Glutamatergic neuron (in vitro differentiated cells): Measurements from ENCODE around the gene KCNMA1. TPM values are rescaled to one million over a fixed set of nuclear protein-coding genes. Genes with fewer than 3 reads are reported as not detected.
A peak's percentile ranks its signal among the peaks of the same experiment; 100 is the strongest.

Source experiments
- DNase-seq: peaks from one replicate; pipeline ENCODE4 v3.0.0; 2022
- H3K27ac Mint-ChIP-seq: one replicate; pipeline ENCODE4 v1.8.0; 2020; ENCODE audit warnings: mild to moderate bottlenecking, mixed read lengths, inconsistent platforms; ENCODE audit not compliant: unreplicated experiment
- H3K27me3 Mint-ChIP-seq: one replicate; pipeline ENCODE4 v1.8.0; 2020; ENCODE audit warnings: mild to moderate bottlenecking, moderate library complexity, mixed read lengths, inconsistent platforms; ENCODE audit not compliant: unreplicated experiment
- H3K36me3 Mint-ChIP-seq: one replicate; pipeline ENCODE4 v1.8.0; 2020; ENCODE audit warnings: mild to moderate bottlenecking, mixed read lengths, inconsistent platforms; ENCODE audit not compliant: unreplicated experiment
- H3K4me1 Mint-ChIP-seq: one replicate; pipeline ENCODE4 v1.8.0; 2020; ENCODE audit warnings: mild to moderate bottlenecking, low read depth, mixed read lengths, inconsistent platforms; ENCODE audit not compliant: unreplicated experiment
- H3K4me3 Mint-ChIP-seq: one replicate; pipeline ENCODE4 v1.8.0; 2020; ENCODE audit warnings: mild to moderate bottlenecking, mixed read lengths, inconsistent platforms; ENCODE audit not compliant: unreplicated experiment
- H3K9me3 Mint-ChIP-seq: one replicate; pipeline ENCODE4 v1.8.0; 2020; ENCODE audit warnings: mild to moderate bottlenecking, moderate library complexity, mixed read lengths, inconsistent platforms; ENCODE audit not compliant: unreplicated experiment
- CTCF ChIP-seq: fragments of 200-600 bp; sonication (generic); IDR thresholded peaks from one replicate; pipeline ENCODE4 v1.5.0; 2021; ENCODE audit not compliant: partially characterized antibody, unreplicated experiment
- total RNA-seq: library from RNA; stranded (reverse); fragmentation: NEBNext Ultra II Directional; extraction: Animal tissue kit (Norgen Biotek cat#: 25700); gene quantifications from one replicate; pipeline ENCODE4 v1.2.1, GENCODE V29; 2021; ENCODE audit not compliant: unreplicated experiment

Gene KCNMA1
- total RNA-seq, 1 donor from 2014 or later: 3.2 TPM

GRCh38 chr10:77114181-77114821 is 523.3 kb downstream of the KCNMA1 start:
- no peaks in the 10 kb centered on the region for H3K27me3 Mint-ChIP-seq
- no peak for TF ChIP-seq CTCF
- no peak overlapping the region for H3K27ac Mint-ChIP-seq
- no peaks in the 10 kb centered on the region for H3K36me3 Mint-ChIP-seq
- no peaks in the 10 kb centered on the region for H3K4me1 Mint-ChIP-seq
- no peak for DNase-seq
- peaks cover 2% of the 10 kb centered on the region for H3K9me3 Mint-ChIP-seq
- H3K4me3 Mint-ChIP-seq: no peak overlapping the region

- peak; percentile 86 for TF ChIP-seq CTCF
- no peaks in the 10 kb centered on the region for H3K9me3 Mint-ChIP-seq
- H3K27ac Mint-ChIP-seq: no peak overlapping the region
- DNase-seq: no peak
- H3K4me3 Mint-ChIP-seq: no peak overlapping the region
- H3K4me1 Mint-ChIP-seq: no peaks in the 10 kb centered on the region
- H3K27me3 Mint-ChIP-seq: no peaks in the 10 kb centered on the region
- no peaks in the 10 kb centered on the region for H3K36me3 Mint-ChIP-seq
Measured at GRCh38 chr10:77111611-77112550, 525.7 kb downstream of the KCNMA1 start.

GRCh38 chr10:77110757-77111156 is 526.9 kb downstream of the KCNMA1 start:
- no peaks in the 10 kb centered on the region for H3K36me3 Mint-ChIP-seq
- no peaks in the 10 kb centered on the region for H3K4me1 Mint-ChIP-seq
- peaks cover under 1% of the 10 kb centered on the region for H3K27me3 Mint-ChIP-seq
- no peak for TF ChIP-seq CTCF
- no peak for DNase-seq
- no peak overlapping the region for H3K4me3 Mint-ChIP-seq
- H3K27ac Mint-ChIP-seq: no peak overlapping the region
- H3K9me3 Mint-ChIP-seq: no peaks in the 10 kb centered on the region

- Mint-ChIP-seq H3K9me3 (no peaks in the 10 kb centered on the region), H3K4me1 (no peaks in the 10 kb centered on the region), H3K36me3 (no peaks in the 10 kb centered on the region), H3K27me3 (peaks cover 2% of the 10 kb centered on the region), H3K27ac (no peak overlapping the region), H3K4me3 (no peak overlapping the region)
- TF ChIP-seq CTCF: no peak
- no peak for DNase-seq
Measured at GRCh38 chr10:77109351-77109994, 528.1 kb downstream of the KCNMA1 start.

- Mint-ChIP-seq H3K27me3 (peaks cover 2% of the 10 kb centered on the region), H3K9me3 (no peaks in the 10 kb centered on the region), H3K4me1 (no peaks in the 10 kb centered on the region), H3K36me3 (no peaks in the 10 kb centered on the region), H3K27ac (no peak overlapping the region), H3K4me3 (no peak overlapping the region)
- no peak for TF ChIP-seq CTCF
- DNase-seq: no peak
Measured at GRCh38 chr10:77106676-77107075, 530.9 kb downstream of the KCNMA1 start.
